PFSK-1 (cell line): Measurements from ENCODE around the gene CCM2L.

Source experiments
- FOXP2 ChIP-seq: optimal IDR thresholded peaks from 2 replicates; pipeline ENCODE3; 2011; ENCODE audit warnings: borderline replicate concordance, control low read depth, inconsistent platforms; ENCODE audit not compliant: insufficient read depth; ENCODE audit errors: extremely low read length, extremely low read depth
- POLR2AphosphoS5 ChIP-seq: IDR thresholded peaks from 2 replicates; pipeline ENCODE4 v1.6.1; 2012; ENCODE audit warnings: low read depth, mild to moderate bottlenecking, control low read depth, low read length, moderate library complexity
- REST ChIP-seq, 2 experiments: IDR thresholded peaks; 2 replicates each; pipeline versions ENCODE4 v1.6.1 to v1.8.0; 2011 to 2012; ENCODE audit warnings: low read depth in 2 of 2, low read length in 2 of 2, control low read depth in 1 of 2, inconsistent platforms in 1 of 2, mild to moderate bottlenecking in 1 of 2, moderate library complexity in 1 of 2; ENCODE audit not compliant: insufficient read depth in 1 of 2
- SIN3A ChIP-seq: IDR thresholded peaks from 2 replicates; pipeline ENCODE4 v1.6.1; 2012; ENCODE audit warnings: mild to moderate bottlenecking, low read length, moderate library complexity, borderline replicate concordance; ENCODE audit not compliant: insufficient read depth
- TAF1 ChIP-seq: IDR thresholded peaks from 2 replicates; pipeline ENCODE4 v1.6.1; 2012; ENCODE audit warnings: low read length, control low read depth, borderline replicate concordance; ENCODE audit not compliant: insufficient read depth

Gene CCM2L

GRCh38 chr20:31977080-31977479, 33.2 kb upstream of the CCM2L start:
- TF ChIP-seq SIN3A = no peak
- TF ChIP-seq FOXP2 = no peak
- TF ChIP-seq REST (IDR thresholded peaks at IDR 0.05; ENCODE audit: insufficient read depth in 1 of 2, low read depth in 2 of 2, low read length in 2 of 2) = no peak
- TF ChIP-seq POLR2AphosphoS5 = no peak
- no peak for TF ChIP-seq TAF1

GRCh38 chr20:31979713-31980426, 30.4 kb upstream of the CCM2L start:
- no peak for TF ChIP-seq REST (IDR thresholded peaks at IDR 0.05; ENCODE audit: insufficient read depth in 1 of 2, low read depth in 2 of 2, low read length in 2 of 2)
- TF ChIP-seq FOXP2 = no peak
- TF ChIP-seq SIN3A = no peak
- no peak for TF ChIP-seq TAF1
- TF ChIP-seq POLR2AphosphoS5 = no peak

GRCh38 chr20:31981784-31982183, 28.5 kb upstream of the CCM2L start:
- TF ChIP-seq TAF1 (no peak), REST (IDR thresholded peaks at IDR 0.05; ENCODE audit: insufficient read depth in 1 of 2, low read depth in 2 of 2, low read length in 2 of 2) (peak; percentile 31 to 62; a peak in 1 of 4 replicates), SIN3A (no peak)

GRCh38 chr20:31984981-31985471, 25.2 kb upstream of the CCM2L start:
- TF ChIP-seq SIN3A = no peak
- no peak for TF ChIP-seq POLR2AphosphoS5
- TF ChIP-seq FOXP2 = no peak
- TF ChIP-seq REST (IDR thresholded peaks at IDR 0.05; ENCODE audit: insufficient read depth in 1 of 2, low read depth in 2 of 2, low read length in 2 of 2) = no peak
- TF ChIP-seq TAF1 = no peak

- TF ChIP-seq REST (IDR thresholded peaks at IDR 0.05; ENCODE audit: insufficient read depth in 1 of 2, low read depth in 2 of 2, low read length in 2 of 2) (no peak), TAF1 (no peak), FOXP2 (no peak), POLR2AphosphoS5 (no peak), SIN3A (no peak)
Measured at GRCh38 chr20:31987744-31988143, 22.5 kb upstream of the CCM2L start.
